ENCODE measurements around the gene IGHMBP2. TPM values are rescaled to one million over a fixed set of nuclear protein-coding genes. Genes with fewer than 3 reads are reported as not detected.

The IGHMBP2 gene
- total RNA-seq, 1 experiment from 2014 or later: 48.7 TPM

GRCh38 chr11:68963779-68964178 lies 60.1 kb downstream of the IGHMBP2 start:
- POLR2A ChIA-PET (ENCODE audit: low non-redundant PET): no interaction called here

GRCh38 chr11:68965901-68966853 lies 62.5 kb downstream of the IGHMBP2 start:
- Histone ChIP-seq H3K36me3 (ENCODE audit: insufficient read depth, low read length, poor library complexity, severe bottlenecking) (no peaks in the 10 kb centered on the region), H3K4me3 (ENCODE audit: low read depth, low read length, poor library complexity, severe bottlenecking) (no peak overlapping the region), H3K4me1 (ENCODE audit: insufficient read depth, low read length, poor library complexity, severe bottlenecking) (no peaks in the 10 kb centered on the region), H3K9me3 (ENCODE audit: low read depth, low read length, poor library complexity, severe bottlenecking) (no peaks in the 10 kb centered on the region), H3K27me3 (replicated peaks; ENCODE audit: insufficient read depth, low read depth, low read length, poor library complexity) (no peaks in the 10 kb centered on the region), H3K27ac (ENCODE audit: low read depth, low read length, poor library complexity, severe bottlenecking) (no peak overlapping the region)
- no peak for DNase-seq (ENCODE audit: low spot score)
- no TSS peak for BruUV-seq (replicated peaks)
- no peak for TF ChIP-seq CTCF (conservative IDR thresholded peaks at IDR 0.05; ENCODE audit: low read depth, low read length)
- TF ChIP-seq EZH2 (IDR thresholded peaks at IDR 0.05; ENCODE audit: borderline replicate concordance, low read depth, low read length, poor library complexity, severe bottlenecking): no peak
- intact Hi-C loops (cut with micrococcal nuclease; ENCODE audit: unreplicated experiment): no loop called here
- ChIA-PET CTCF (no interaction called here), POLR2A (ENCODE audit: low non-redundant PET) (no interaction called here)

More at GRCh38 chr11:68963779-68964178, 60.1 kb downstream of the IGHMBP2 start:
- Histone ChIP-seq H3K27me3 (replicated peaks; ENCODE audit: insufficient read depth, low read depth, low read length, poor library complexity) (no peaks in the 10 kb centered on the region), H3K36me3 (ENCODE audit: insufficient read depth, low read length, poor library complexity, severe bottlenecking) (no peaks in the 10 kb centered on the region), H3K27ac (ENCODE audit: low read depth, low read length, poor library complexity, severe bottlenecking) (no peak overlapping the region), H3K4me1 (ENCODE audit: insufficient read depth, low read length, poor library complexity, severe bottlenecking) (no peaks in the 10 kb centered on the region), H3K4me3 (ENCODE audit: low read depth, low read length, poor library complexity, severe bottlenecking) (no peak overlapping the region), H3K9me3 (ENCODE audit: low read depth, low read length, poor library complexity, severe bottlenecking) (no peaks in the 10 kb centered on the region)
- BruUV-seq (replicated peaks): no TSS peak
- TF ChIP-seq EZH2 (IDR thresholded peaks at IDR 0.05; ENCODE audit: borderline replicate concordance, low read depth, low read length, poor library complexity, severe bottlenecking) (no peak), CTCF (conservative IDR thresholded peaks at IDR 0.05; ENCODE audit: low read depth, low read length) (no peak)
- no peak for DNase-seq (ENCODE audit: low spot score)
- intact Hi-C loops (cut with micrococcal nuclease; ENCODE audit: unreplicated experiment): no loop called here
- CTCF ChIA-PET: interaction anchor here (0.5 kb wide), 1 partner anchor 78 kb away, joined by 4 read pairs; no protein-coding TSS in a partner anchor

GRCh38 chr11:68966894-68967780 lies 63.4 kb downstream of the IGHMBP2 start:
- BruUV-seq (replicated peaks): no TSS peak
- H3K4me3 ChIP-seq (ENCODE audit: low read depth, low read length, poor library complexity, severe bottlenecking): no peak overlapping the region
- no peaks in the 10 kb centered on the region for H3K36me3 ChIP-seq (ENCODE audit: insufficient read depth, low read length, poor library complexity, severe bottlenecking)
- POLR2A ChIA-PET (ENCODE audit: low non-redundant PET): no interaction called here
- TF ChIP-seq CTCF (conservative IDR thresholded peaks at IDR 0.05; ENCODE audit: low read depth, low read length) (no peak), EZH2 (IDR thresholded peaks at IDR 0.05; ENCODE audit: borderline replicate concordance, low read depth, low read length, poor library complexity, severe bottlenecking) (no peak)
- H3K27ac ChIP-seq (ENCODE audit: low read depth, low read length, poor library complexity, severe bottlenecking): no peak overlapping the region
- H3K27me3 ChIP-seq (replicated peaks; ENCODE audit: insufficient read depth, low read depth, low read length, poor library complexity): no peaks in the 10 kb centered on the region
- no peak for DNase-seq (ENCODE audit: low spot score)
- no peaks in the 10 kb centered on the region for H3K4me1 ChIP-seq (ENCODE audit: insufficient read depth, low read length, poor library complexity, severe bottlenecking)
- no peaks in the 10 kb centered on the region for H3K9me3 ChIP-seq (ENCODE audit: low read depth, low read length, poor library complexity, severe bottlenecking)
- CTCF ChIA-PET: no interaction called here
- intact Hi-C loops (cut with micrococcal nuclease; ENCODE audit: unreplicated experiment): no loop called here
